ENCODE measurements around the gene OSBPL3. TPM values are rescaled to one million over a fixed set of nuclear protein-coding genes. Genes with fewer than 3 reads are reported as not detected.
"Not testable (repeated sequence)": the region's sequence is repeated elsewhere in the genome, so short reads cannot be mapped to it uniquely, and the experiment has no call there.

The OSBPL3 gene
- 9.0 TPM for total RNA-seq
- long read RNA-seq, partial matches to known transcripts = 0 of 9 reads
- long read RNA-seq, other reads (novel, unspliced or antisense) = 9 of 9 reads

- ATAC-seq = peak; percentile 96
- intact Hi-C loops (cut with micrococcal nuclease) = loop anchor here (5.0 to 10.0 kb wide), 2 partner anchors 58 to 155 kb away; no protein-coding TSS in a partner anchor
- DNase-seq = peak; percentile 96
Measured at GRCh38 chr7:24979863-24980533, at the start of gene OSBPL3. TSS of gene OSBPL3 (minus strand) at chr7:24980178. CDS start at chr7:24892472, 87,706 bp downstream.

- DNase-seq (peak; percentile 33), ATAC-seq (peak; percentile 61)
- intact Hi-C loops (cut with micrococcal nuclease) = no loop called here
Measured at GRCh38 chr7:25029075-25029474, 49.1 kb upstream of the OSBPL3 start.

GRCh38 chr7:25028370-25029021 lies 48.5 kb upstream of the OSBPL3 start:
- DNase-seq (no peak), ATAC-seq (no peak)
- intact Hi-C loops (cut with micrococcal nuclease) = no loop called here

GRCh38 chr7:25026156-25026555 lies 46.2 kb upstream of the OSBPL3 start:
- ATAC-seq (no peak), DNase-seq (no peak)
- intact Hi-C loops (cut with micrococcal nuclease) = no loop called here

GRCh38 chr7:25025218-25025671 lies 45.3 kb upstream of the OSBPL3 start:
- ATAC-seq (peak; percentile 64), DNase-seq (no peak)
- intact Hi-C loops (cut with micrococcal nuclease) = no loop called here

GRCh38 chr7:25024066-25024465 lies 44.1 kb upstream of the OSBPL3 start:
- ATAC-seq (no peak), DNase-seq (no peak)
- intact Hi-C loops (cut with micrococcal nuclease) = no loop called here

- intact Hi-C loops (cut with micrococcal nuclease); ATAC-seq; DNase-seq: not testable (repeated sequence)
Measured at GRCh38 chr7:25017671-25018070, 37.7 kb upstream of the OSBPL3 start.

GRCh38 chr7:25014756-25015155 lies 34.8 kb upstream of the OSBPL3 start:
- DNase-seq (no peak), ATAC-seq (no peak)
- intact Hi-C loops (cut with micrococcal nuclease) = no loop called here

GRCh38 chr7:25012710-25013109 lies 32.7 kb upstream of the OSBPL3 start:
- intact Hi-C loops (cut with micrococcal nuclease); ATAC-seq; DNase-seq: not testable (repeated sequence)

GRCh38 chr7:25012254-25012653 lies 32.3 kb upstream of the OSBPL3 start:
- intact Hi-C loops (cut with micrococcal nuclease) = no loop called here
- DNase-seq (no peak), ATAC-seq (no peak)

GRCh38 chr7:25009257-25009656 lies 29.3 kb upstream of the OSBPL3 start:
- intact Hi-C loops (cut with micrococcal nuclease) = no loop called here
- DNase-seq (no peak), ATAC-seq (no peak)

- no peak for DNase-seq
- no peak for ATAC-seq
- intact Hi-C loops (cut with micrococcal nuclease) = no loop called here
Measured at GRCh38 chr7:25007668-25008067, 27.7 kb upstream of the OSBPL3 start.

- DNase-seq (no peak), ATAC-seq (no peak)
- intact Hi-C loops (cut with micrococcal nuclease) = no loop called here
Measured at GRCh38 chr7:25006276-25006675, 26.3 kb upstream of the OSBPL3 start.

GRCh38 chr7:25005658-25006057 lies 25.7 kb upstream of the OSBPL3 start:
- no peak for ATAC-seq
- intact Hi-C loops (cut with micrococcal nuclease) = no loop called here
- DNase-seq = no peak

- ATAC-seq = no peak
- intact Hi-C loops (cut with micrococcal nuclease) = no loop called here
Measured at GRCh38 chr7:25002786-25003185, 22.8 kb upstream of the OSBPL3 start.

GRCh38 chr7:24995466-24995865 lies 15.5 kb upstream of the OSBPL3 start:
- no peak for ATAC-seq
- no peak for DNase-seq
- intact Hi-C loops (cut with micrococcal nuclease) = no loop called here

More at GRCh38 chr7:25002786-25003185, 22.8 kb upstream of the OSBPL3 start:
- no peak for DNase-seq

GRCh38 chr7:24992314-24992713 lies 12.3 kb upstream of the OSBPL3 start:
- ATAC-seq (no peak), DNase-seq (no peak)
- intact Hi-C loops (cut with micrococcal nuclease) = no loop called here

- DNase-seq (no peak), ATAC-seq (no peak)
- intact Hi-C loops (cut with micrococcal nuclease) = no loop called here
Measured at GRCh38 chr7:24991353-24991752, 11.4 kb upstream of the OSBPL3 start.

GRCh38 chr7:24987331-24987842 lies 7.4 kb upstream of the OSBPL3 start:
- ATAC-seq = no peak
- intact Hi-C loops (cut with micrococcal nuclease) = no loop called here

GRCh38 chr7:24982917-24983316 lies 2.9 kb upstream of the OSBPL3 start:
- intact Hi-C loops (cut with micrococcal nuclease) = no loop called here
- DNase-seq (no peak), ATAC-seq (no peak)

More at GRCh38 chr7:24987331-24987842, 7.4 kb upstream of the OSBPL3 start:
- DNase-seq = no peak

Data from left ventricle myocardium superior (tissue), 1 donor.